MM.1S (cell line): ENCODE results near the gene RFC2.

Source experiments
- DNase-seq: peaks from one replicate; pipeline ENCODE4 v3.0.0-alpha.2; 2015
- H2AFZ ChIP-seq: fragments of 300-600 bp; sonication (generic); 2 replicates; pipeline ENCODE4 v1.6.0; 2016; ENCODE audit warnings: antibody characterized with exemption, low read length
- H3F3A ChIP-seq: fragments of 300-600 bp; sonication (generic); 2 replicates; pipeline ENCODE4 v1.6.1; 2016; ENCODE audit warnings: mild to moderate bottlenecking, antibody characterized with exemption, low read length, moderate library complexity, mixed read lengths; ENCODE audit not compliant: insufficient read depth
- H3K27ac ChIP-seq: fragments of 300-600 bp; sonication (generic); 2 replicates; pipeline ENCODE4 v1.5.1; 2016; ENCODE audit warnings: mild to moderate bottlenecking, low read length
- H3K27me3 ChIP-seq: fragments of 300-600 bp; sonication (generic); replicated peaks from 2 replicates; pipeline ENCODE4 v1.6.0; 2016; ENCODE audit warnings: low read length; ENCODE audit not compliant: insufficient read depth
- H3K36me3 ChIP-seq: fragments of 300-600 bp; sonication (generic); replicated peaks from 2 replicates; pipeline ENCODE4 v1.6.1; 2016; ENCODE audit warnings: mild to moderate bottlenecking, low read length, mixed read lengths; ENCODE audit not compliant: insufficient read depth
- H3K4me1 ChIP-seq: fragments of 300-600 bp; sonication (generic); 2 replicates; pipeline ENCODE4 v1.6.1; 2016; ENCODE audit warnings: low read length, mixed read lengths
- H3K4me2 ChIP-seq: fragments of 300-600 bp; sonication (generic); 2 replicates; pipeline ENCODE4 v1.6.0; 2016; ENCODE audit warnings: low read depth, low read length
- H3K4me3 ChIP-seq: fragments of 300-600 bp; sonication (generic); 2 replicates; pipeline ENCODE4 v1.5.1; 2016; ENCODE audit warnings: low read length, mixed read lengths
- H3K79me2 ChIP-seq: fragments of 300-600 bp; sonication (generic); 2 replicates; pipeline ENCODE4 v1.6.1; 2016; ENCODE audit warnings: mixed run types, low read length, mixed read lengths
- H3K9ac ChIP-seq: fragments of 300-600 bp; sonication (generic); 2 replicates; pipeline ENCODE4 v1.6.1; 2016; ENCODE audit warnings: low read length, mixed read lengths
- H3K9me2 ChIP-seq: fragments of 300-600 bp; sonication (generic); replicated peaks from 2 replicates; pipeline ENCODE4 v1.6.1; 2016; ENCODE audit warnings: mild to moderate bottlenecking, low read length, mixed read lengths; ENCODE audit not compliant: insufficient read depth
- H3K9me3 ChIP-seq: fragments of 300-600 bp; sonication (generic); replicated peaks from 2 replicates; pipeline ENCODE4 v1.6.1; 2016; ENCODE audit warnings: mild to moderate bottlenecking, low read length, mixed read lengths; ENCODE audit not compliant: insufficient read depth
- H4K20me1 ChIP-seq: fragments of 300-600 bp; sonication (generic); 2 replicates; pipeline ENCODE4 v1.6.1; 2016; ENCODE audit warnings: mild to moderate bottlenecking, low read length, moderate library complexity, mixed read lengths; ENCODE audit not compliant: insufficient read depth
- EZH2 ChIP-seq: fragments of 300-600 bp; sonication (generic); optimal IDR thresholded peaks from 2 replicates; pipeline ENCODE3; 2017; ENCODE audit warnings: low read depth, mild to moderate bottlenecking, antibody characterized with exemption, low read length, mixed read lengths
- EZH2phosphoT487 ChIP-seq: fragments of 300-600 bp; sonication (generic); IDR thresholded peaks from 2 replicates; pipeline ENCODE4 v1.6.1; 2018; ENCODE audit warnings: antibody characterized with exemption, low read length
- TF ChIP-seq, protein P1 (sequence below): fragments of 300-600 bp; sonication (generic); IDR thresholded peaks from 2 replicates; pipeline ENCODE4 v1.5.1; 2016; ENCODE audit warnings: antibody characterized with exemption, low read length, mixed read lengths

The RFC2 gene

DNA sequence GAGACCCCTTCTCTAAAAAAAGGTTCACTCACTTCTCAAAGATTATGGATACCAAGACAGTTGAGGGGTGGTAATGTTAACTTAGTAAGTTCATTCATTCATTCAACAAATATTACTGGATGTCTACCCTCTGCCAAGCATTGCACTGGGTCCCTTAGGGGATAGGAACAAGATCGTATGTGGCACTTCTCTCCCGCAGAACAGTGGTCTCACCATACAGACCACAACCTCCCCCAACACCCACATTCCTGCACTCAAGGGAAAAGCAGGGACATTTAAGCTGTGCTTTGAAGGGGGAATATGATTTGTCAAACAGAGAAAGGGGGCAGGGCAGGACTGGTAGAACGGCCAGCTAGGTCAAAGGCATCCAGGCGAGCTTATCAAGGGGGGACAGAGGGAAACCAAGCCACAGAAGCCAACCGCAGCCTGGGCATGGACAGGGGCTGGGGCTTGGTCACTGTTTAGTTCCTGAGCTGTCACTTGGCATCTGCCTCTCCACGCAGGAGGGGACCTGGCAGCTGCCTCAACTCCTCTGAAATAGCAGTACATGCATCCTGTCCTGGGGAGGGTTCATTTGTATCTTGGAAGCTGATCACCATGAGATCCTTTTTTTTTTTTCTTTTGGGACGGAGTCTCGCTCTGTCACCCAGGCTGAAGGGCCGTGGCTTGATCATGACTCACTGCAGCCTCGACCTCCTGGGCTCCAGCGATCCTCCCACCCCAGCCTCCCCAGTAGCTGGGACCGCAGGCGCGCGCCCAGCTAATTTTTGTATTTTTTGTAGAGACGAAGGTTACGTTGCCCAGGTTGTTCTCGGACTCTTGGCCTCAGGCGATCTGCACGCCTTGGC is 34.1 kb upstream of the RFC2 start:
- no peaks in the 10 kb centered on the region for H3K9me3 ChIP-seq
- no peak for DNase-seq
- H3K4me1 ChIP-seq, result peaks cover 5% of the 10 kb centered on the region; the same call in 1 of the 2 replicates
- peak overlapping the region; percentile 99 for H2AFZ ChIP-seq
- no peaks in the 10 kb centered on the region for H4K20me1 ChIP-seq
- no peaks in the 10 kb centered on the region for H3K36me3 ChIP-seq
- H3K27me3 ChIP-seq, result peaks cover 26% of the 10 kb centered on the region
- no peaks in the 10 kb centered on the region for H3K79me2 ChIP-seq
- no peaks in the 10 kb centered on the region for H3K9me2 ChIP-seq
- H3K4me2 ChIP-seq, result peak overlapping the region; percentile 95
- H3K27ac ChIP-seq, result no peak overlapping the region
- H3K4me3 ChIP-seq, result peak overlapping the region; percentile 64
- peak overlapping the region; percentile 28; the same call in 1 of the 2 replicates for H3K9ac ChIP-seq
- TF ChIP-seq EZH2phosphoT487, result no peak
- TF ChIP-seq EZH2, result no peak
- TF ChIP-seq, protein P1, sequence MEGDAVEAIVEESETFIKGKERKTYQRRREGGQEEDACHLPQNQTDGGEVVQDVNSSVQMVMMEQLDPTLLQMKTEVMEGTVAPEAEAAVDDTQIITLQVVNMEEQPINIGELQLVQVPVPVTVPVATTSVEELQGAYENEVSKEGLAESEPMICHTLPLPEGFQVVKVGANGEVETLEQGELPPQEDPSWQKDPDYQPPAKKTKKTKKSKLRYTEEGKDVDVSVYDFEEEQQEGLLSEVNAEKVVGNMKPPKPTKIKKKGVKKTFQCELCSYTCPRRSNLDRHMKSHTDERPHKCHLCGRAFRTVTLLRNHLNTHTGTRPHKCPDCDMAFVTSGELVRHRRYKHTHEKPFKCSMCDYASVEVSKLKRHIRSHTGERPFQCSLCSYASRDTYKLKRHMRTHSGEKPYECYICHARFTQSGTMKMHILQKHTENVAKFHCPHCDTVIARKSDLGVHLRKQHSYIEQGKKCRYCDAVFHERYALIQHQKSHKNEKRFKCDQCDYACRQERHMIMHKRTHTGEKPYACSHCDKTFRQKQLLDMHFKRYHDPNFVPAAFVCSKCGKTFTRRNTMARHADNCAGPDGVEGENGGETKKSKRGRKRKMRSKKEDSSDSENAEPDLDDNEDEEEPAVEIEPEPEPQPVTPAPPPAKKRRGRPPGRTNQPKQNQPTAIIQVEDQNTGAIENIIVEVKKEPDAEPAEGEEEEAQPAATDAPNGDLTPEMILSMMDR, result no peak
- H3F3A ChIP-seq, result no peaks in the 10 kb centered on the region

DNA sequence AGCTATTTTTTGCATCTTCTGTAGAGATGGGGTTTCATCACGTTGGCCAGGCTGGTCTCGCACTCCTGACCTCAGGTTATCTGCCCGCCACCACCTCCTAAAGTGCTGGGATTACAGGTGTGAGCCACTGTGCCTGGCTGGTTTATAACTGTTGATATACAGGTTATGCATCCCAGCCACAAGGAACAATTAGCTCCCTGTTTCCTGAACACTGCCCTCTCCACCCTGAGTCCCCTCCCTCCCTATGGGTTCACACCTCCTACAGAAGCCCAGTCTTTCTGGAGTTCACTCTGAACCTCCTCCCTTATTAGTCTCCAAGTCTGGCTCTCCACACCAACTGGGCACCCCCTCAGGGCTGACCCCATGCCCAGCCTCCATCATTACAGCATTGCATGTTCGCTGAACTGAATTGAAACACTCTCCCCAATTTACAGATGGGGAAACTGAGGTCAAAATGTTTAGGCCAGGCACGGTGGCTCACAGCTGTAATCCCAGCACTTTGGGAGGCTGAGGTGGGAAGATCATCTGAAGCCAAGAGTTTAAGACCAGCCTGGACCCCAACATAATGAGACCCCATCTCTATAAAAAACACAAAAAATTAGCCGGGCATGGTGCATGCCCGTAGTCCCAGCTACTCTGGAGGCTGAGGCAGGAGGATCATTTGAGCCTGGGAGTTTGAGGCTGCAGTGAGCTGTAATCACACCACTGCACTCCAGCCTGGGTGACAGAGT is 33.3 kb upstream of the RFC2 start:
- no peak overlapping the region for H3K9ac ChIP-seq
- no peaks in the 10 kb centered on the region for H3K9me2 ChIP-seq
- no peaks in the 10 kb centered on the region for H3F3A ChIP-seq
- no peak overlapping the region for H3K27ac ChIP-seq
- H3K79me2 ChIP-seq, result no peaks in the 10 kb centered on the region
- no peaks in the 10 kb centered on the region for H3K36me3 ChIP-seq
- H3K4me1 ChIP-seq, result peaks cover 5% of the 10 kb centered on the region; the same call in 1 of the 2 replicates
- no peak for DNase-seq
- no peaks in the 10 kb centered on the region for H3K9me3 ChIP-seq
- no peaks in the 10 kb centered on the region for H4K20me1 ChIP-seq
- TF ChIP-seq EZH2 (no peak), EZH2phosphoT487 (no peak)
- TF ChIP-seq, protein P1, result no peak
- no peak overlapping the region for H2AFZ ChIP-seq
- no peak overlapping the region for H3K4me3 ChIP-seq
- H3K4me2 ChIP-seq, result no peak overlapping the region
- peaks cover 20% of the 10 kb centered on the region for H3K27me3 ChIP-seq

DNA sequence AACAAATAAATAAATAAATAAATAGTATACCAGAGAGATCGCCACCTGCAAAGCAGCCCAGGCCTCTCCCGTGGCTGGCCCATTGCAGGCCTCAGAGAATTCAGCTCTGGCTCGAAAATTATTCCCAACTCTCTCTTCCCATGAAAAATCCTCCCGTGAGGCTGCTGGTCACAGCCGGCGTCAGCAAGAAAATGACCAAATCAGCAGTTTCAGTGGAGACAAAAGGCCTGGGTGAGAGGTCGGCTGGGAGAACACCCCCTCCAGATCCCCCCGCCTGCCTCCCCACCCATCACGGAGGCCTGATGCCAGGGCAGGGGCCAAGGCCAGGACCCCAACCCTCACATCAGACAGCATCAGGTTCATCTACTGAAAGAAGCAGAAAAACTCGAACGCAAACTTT is 31.9 kb upstream of the RFC2 start:
- Histone ChIP-seq H3K9ac (no peak overlapping the region), H3K4me3 (no peak overlapping the region), H3F3A (no peaks in the 10 kb centered on the region), H3K4me2 (no peak overlapping the region), H3K9me2 (no peaks in the 10 kb centered on the region), H2AFZ (no peak overlapping the region), H3K27ac (no peak overlapping the region), H3K4me1 (peaks cover 5% of the 10 kb centered on the region; the same call in 1 of the 2 replicates), H3K9me3 (no peaks in the 10 kb centered on the region), H4K20me1 (no peaks in the 10 kb centered on the region), H3K27me3 (peaks cover 20% of the 10 kb centered on the region), H3K36me3 (no peaks in the 10 kb centered on the region), H3K79me2 (no peaks in the 10 kb centered on the region)
- no peak for TF ChIP-seq EZH2
- TF ChIP-seq, protein P1, result no peak
- TF ChIP-seq EZH2phosphoT487, result no peak
- no peak for DNase-seq
